HAP-1 (cell line): ENCODE data around the gene OLIG2.

Experiments used
- DNase-seq, 2 experiments: peaks; one replicate each; pipeline ENCODE4 v3.0.0-alpha.2; 2016 to 2020; ENCODE audit warnings: low spot score in 2 of 2
- H3K27me3 ChIP-seq: fragments of 250-450 bp; sonication (Bioruptor Pico); 2 replicates; pipeline ENCODE4 v1.5.1; 2020; ENCODE audit warnings: low read depth, mild to moderate bottlenecking, moderate library complexity
- H3K36me3 ChIP-seq: fragments of 250-450 bp; sonication (Bioruptor Pico); replicated peaks from 2 replicates; pipeline ENCODE4 v1.5.1; 2020; ENCODE audit warnings: mild to moderate bottlenecking
- H3K4me1 ChIP-seq: fragments of 250-450 bp; sonication (Bioruptor Pico); 2 replicates; pipeline ENCODE4 v1.5.1; 2020; ENCODE audit warnings: mild to moderate bottlenecking
- H3K4me3 ChIP-seq: fragments of 250-450 bp; sonication (Bioruptor Pico); 2 replicates; pipeline ENCODE4 v1.5.1; 2020; ENCODE audit warnings: mild to moderate bottlenecking, moderate library complexity
- H3K9me3 ChIP-seq: fragments of 250-450 bp; sonication (Bioruptor Pico); 2 replicates; pipeline ENCODE4 v1.5.1; 2020; ENCODE audit warnings: mild to moderate bottlenecking, moderate library complexity
- in situ Hi-C: fragments of 300-500 bp; cut with MboI; formaldehyde crosslinking; loops from 3 replicates; pipeline ENCODE4 v1.14.3; 2020; ENCODE audit warnings: low sequenced_read_pairs, inconsistent platforms, mixed read lengths

OLIG2 gene

DNA sequence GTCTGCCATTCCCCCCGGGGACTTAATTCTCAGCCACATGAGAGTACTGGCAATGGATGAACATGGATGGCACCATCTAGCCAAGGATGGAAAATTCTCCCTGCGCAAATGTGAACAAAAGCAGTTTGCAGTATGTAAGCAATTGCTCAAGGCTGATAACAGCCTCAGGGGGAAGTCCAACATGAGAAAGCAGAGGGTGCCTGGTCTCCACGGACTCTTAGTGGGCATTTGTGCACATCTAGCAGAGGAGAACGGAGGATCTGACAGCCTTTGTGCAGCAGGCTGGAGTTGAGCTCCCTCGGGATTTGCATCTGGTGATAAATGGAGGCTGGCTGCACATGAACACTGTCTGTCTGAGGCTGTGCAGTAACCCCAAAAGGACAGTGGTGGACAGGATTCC lies 30.3 kb downstream of the OLIG2 start:
- no peak overlapping the region for H3K4me3 ChIP-seq
- no peaks in the 10 kb centered on the region for H3K27me3 ChIP-seq
- DNase-seq, result no peak
- no peaks in the 10 kb centered on the region for H3K4me1 ChIP-seq
- H3K36me3 ChIP-seq, result no peaks in the 10 kb centered on the region
- H3K9me3 ChIP-seq, result no peaks in the 10 kb centered on the region
- in situ Hi-C loops, result no loop called here

DNA sequence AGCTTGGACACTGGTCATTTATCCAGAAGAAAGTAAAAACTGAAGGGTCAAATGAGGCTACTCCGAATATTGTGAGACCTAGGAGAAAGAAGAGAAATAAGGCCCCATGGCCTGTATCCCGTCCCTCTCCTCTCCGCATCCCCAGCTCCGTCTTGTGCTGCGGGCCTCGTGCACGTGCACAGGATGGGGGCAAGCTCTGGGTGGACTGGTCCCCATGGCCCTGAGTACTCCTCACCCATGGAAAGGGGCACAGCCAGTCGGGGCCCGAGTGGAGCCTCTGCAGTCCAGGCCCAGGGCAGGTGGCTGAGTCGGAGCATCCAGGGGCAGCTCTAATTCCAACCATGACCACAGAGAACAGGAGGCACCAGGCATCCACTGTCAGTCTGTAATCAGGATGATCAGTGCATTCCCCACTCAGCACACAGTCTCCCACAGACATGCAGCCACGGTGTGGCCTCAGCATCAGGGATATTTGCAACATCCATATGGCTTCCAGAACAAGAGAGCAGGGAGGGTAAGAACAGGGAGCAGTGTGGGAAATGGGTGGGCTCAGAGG lies 31.7 kb downstream of the OLIG2 start:
- in situ Hi-C loops, result no loop called here
- H3K4me3 ChIP-seq, result no peak overlapping the region
- H3K9me3 ChIP-seq, result no peaks in the 10 kb centered on the region
- no peaks in the 10 kb centered on the region for H3K36me3 ChIP-seq
- no peak for DNase-seq
- no peaks in the 10 kb centered on the region for H3K27me3 ChIP-seq
- H3K4me1 ChIP-seq, result no peaks in the 10 kb centered on the region

DNA sequence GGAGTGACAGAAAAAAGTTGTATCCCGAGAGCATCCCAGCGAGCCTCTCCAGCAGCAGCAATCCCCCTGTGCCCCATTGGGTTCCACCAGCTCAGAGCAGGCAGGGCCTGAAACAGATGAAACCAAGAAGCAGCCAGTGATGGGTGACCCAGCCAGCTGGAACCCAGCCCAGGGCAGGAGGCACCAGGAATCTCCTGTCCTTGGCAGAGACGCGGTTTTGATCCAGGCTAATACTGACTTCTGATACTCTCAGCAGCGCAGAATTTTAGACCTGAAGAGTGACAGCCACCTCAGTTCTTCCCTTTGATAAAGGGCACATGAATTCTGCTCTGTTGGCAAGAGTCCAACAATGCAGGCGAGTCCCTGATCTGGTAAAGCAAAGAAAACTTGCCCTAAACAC lies 32.8 kb downstream of the OLIG2 start:
- Histone ChIP-seq H3K4me3 (no peak overlapping the region), H3K9me3 (no peaks in the 10 kb centered on the region), H3K36me3 (no peaks in the 10 kb centered on the region), H3K4me1 (no peaks in the 10 kb centered on the region), H3K27me3 (no peaks in the 10 kb centered on the region)
- in situ Hi-C loops, result no loop called here
- no peak for DNase-seq

DNA sequence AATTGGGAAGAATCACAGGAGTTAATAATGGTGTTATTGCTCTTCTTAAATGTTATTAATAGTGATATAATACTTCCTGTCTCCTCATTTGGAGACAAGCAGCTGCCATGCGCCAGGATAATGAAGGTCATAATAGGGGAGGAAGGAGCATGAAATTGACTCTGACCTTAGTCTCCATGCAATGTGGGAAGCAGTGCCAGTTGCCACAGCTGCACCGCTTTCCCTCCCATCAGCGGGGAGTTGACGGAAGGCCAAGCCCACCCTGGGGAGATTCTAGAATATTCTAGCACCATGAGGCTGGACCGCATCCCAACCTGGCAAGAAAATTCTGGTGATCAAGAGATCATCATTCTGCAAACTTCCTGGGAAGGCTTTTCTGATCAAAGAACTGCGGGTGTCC lies 33.2 kb downstream of the OLIG2 start:
- no peaks in the 10 kb centered on the region for H3K27me3 ChIP-seq
- H3K4me3 ChIP-seq, result no peak overlapping the region
- no peaks in the 10 kb centered on the region for H3K4me1 ChIP-seq
- DNase-seq, result no peak
- H3K9me3 ChIP-seq, result no peaks in the 10 kb centered on the region
- in situ Hi-C loops, result no loop called here
- no peaks in the 10 kb centered on the region for H3K36me3 ChIP-seq

DNA sequence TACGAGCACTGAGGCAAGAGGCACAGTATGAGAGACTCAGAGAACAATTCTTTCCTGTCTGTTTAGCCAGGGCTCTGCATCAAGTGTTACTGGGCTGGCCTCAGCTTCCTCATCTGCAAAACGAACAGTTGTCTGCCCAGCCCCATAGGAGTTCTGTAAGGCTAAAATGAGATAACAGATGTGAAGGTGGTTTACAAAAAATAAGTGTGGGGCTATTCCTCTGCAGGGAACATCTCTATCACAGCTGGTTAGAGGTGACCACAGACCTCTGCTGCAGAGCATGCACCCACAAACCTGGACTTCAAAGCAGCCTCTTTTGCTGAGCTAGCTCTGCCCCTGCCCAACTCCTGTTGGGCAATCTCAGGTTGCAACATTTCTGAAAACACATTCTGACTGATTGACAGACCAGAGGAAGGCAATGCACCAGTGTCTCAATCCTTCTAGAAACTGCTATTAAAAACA lies 33.7 kb downstream of the OLIG2 start:
- Histone ChIP-seq H3K4me3 (no peak overlapping the region), H3K4me1 (no peaks in the 10 kb centered on the region), H3K36me3 (no peaks in the 10 kb centered on the region), H3K27me3 (no peaks in the 10 kb centered on the region), H3K9me3 (no peaks in the 10 kb centered on the region)
- in situ Hi-C loops, result no loop called here
- no peak for DNase-seq

DNA sequence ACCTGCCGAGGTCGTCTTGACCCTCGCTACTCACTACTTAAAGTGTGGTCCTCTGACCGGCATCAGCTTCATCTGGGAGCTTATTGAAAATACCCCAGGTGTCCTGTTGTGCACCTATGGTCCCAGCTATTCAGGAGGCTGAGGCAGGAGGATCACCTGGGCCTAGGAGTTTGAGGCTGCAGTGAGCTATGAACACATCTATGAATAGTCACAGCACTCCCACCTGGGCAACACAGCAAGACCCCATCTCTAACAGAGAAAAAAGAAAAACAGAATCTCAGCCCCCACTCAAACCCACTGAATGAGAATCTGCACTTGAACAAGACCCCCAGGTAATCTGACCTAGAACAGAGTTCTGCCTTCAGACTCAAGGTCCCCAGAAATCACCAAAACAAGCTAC lies 35.5 kb downstream of the OLIG2 start:
- H3K9me3 ChIP-seq, result no peaks in the 10 kb centered on the region
- H3K4me3 ChIP-seq, result no peak overlapping the region
- no peaks in the 10 kb centered on the region for H3K36me3 ChIP-seq
- H3K27me3 ChIP-seq, result no peaks in the 10 kb centered on the region; the same call in 1 of the 2 replicates
- no peak for DNase-seq
- in situ Hi-C loops, result no loop called here
- H3K4me1 ChIP-seq, result no peaks in the 10 kb centered on the region

DNA sequence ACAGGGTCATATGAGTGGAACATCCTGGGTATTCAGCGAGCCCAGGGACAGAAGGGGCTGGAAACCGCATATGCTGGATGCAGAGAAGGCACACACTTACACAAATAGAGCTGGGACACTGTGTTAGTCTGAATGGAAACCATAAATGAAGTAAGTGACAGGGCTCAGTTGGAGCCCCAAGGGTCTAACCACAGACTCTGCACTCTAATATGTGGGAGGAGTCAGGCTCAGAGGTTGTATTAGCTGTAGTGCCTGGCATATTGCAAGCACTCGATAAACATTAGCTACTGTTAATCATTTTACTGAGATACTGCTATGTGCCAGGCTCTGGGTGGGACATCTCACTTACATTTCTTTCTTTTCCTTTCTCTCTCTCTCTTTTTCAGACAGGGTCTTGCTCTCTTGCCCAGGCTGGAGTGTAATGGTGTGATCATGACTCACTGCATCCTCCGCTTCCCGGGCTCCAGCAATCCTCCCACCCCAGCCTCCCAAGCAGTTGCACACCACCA lies 37.7 kb downstream of the OLIG2 start:
- DNase-seq, result no peak
- Histone ChIP-seq H3K36me3 (no peaks in the 10 kb centered on the region), H3K4me3 (no peak overlapping the region), H3K4me1 (no peaks in the 10 kb centered on the region), H3K9me3 (no peaks in the 10 kb centered on the region), H3K27me3 (no peaks in the 10 kb centered on the region; the same call in 1 of the 2 replicates)
- in situ Hi-C loops, result no loop called here

DNA sequence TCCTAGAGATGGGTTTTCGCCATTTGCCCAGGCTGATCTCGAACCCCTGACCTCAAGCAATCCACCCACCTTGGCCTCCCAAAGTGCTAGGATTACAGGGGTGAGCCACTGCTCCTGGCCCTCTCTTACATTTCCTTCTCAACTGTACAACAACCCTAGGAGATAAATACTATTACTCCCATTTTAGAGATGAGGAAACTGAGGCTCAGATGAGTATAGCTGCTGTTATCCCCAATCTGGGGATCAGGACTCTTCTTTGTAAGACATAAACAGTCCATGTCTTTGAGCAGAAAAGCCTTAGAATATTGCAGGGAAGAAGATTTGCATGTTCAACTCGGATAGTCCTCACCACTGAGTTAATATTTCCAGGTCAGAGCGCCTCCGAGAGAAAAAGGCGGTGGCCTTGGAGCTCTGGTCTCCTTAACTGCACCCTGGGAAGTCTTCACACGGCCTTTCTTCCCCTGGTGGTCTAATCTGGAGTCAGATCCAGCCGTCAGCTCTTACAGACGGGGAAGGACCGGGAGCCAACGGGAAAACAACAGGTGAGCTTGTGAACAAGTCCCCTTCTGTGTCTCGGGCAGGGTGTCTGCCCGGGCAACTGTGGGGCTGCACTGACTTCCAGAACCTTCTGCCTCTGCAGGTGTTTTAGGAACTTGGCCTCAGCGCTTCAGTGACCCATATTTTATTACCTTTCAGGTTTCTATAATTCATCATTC lies 38.3 kb downstream of the OLIG2 start:
- H3K36me3 ChIP-seq, result no peaks in the 10 kb centered on the region
- no peak overlapping the region for H3K4me3 ChIP-seq
- no peaks in the 10 kb centered on the region; the same call in 1 of the 2 replicates for H3K27me3 ChIP-seq
- no peak for DNase-seq
- in situ Hi-C loops, result no loop called here
- H3K4me1 ChIP-seq, result no peaks in the 10 kb centered on the region
- no peaks in the 10 kb centered on the region for H3K9me3 ChIP-seq

DNA sequence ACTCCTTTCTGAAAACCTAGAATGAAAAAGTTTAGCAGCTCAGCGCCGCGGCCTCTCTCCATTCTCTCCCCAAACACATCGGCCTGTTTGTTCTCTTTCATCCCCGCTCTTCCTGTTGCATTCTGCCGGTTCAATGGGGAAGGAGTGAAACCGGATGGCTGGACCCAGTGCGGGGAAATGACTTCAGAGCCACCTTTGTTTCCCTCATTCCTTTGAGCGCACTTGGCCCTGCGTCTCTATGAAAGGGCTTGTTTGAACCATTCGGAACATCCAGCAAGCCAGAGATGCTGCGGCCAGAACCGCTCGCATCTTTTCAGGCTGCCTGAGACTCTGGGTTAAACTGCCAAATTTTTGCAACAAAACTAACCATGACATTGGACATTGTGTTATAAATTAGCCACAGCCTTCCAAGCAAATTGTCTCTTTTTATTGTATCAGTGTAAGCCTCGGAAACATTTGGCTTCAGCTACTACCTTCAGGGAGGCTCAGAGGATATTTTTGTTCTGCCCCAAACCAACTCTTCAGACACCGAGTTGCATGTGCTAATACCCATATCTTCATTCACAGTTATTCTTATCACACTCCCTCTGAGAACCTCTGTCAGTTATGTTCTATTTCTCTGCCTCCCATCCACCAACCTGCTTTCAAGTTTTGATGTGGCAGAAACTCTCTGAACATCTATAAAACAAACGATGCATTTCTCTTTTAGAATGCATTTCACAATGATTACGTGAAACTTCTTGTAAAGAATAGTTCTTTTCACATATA lies 39.1 kb downstream of the OLIG2 start:
- in situ Hi-C loops, result no loop called here
- H3K9me3 ChIP-seq, result no peaks in the 10 kb centered on the region
- H3K27me3 ChIP-seq, result no peaks in the 10 kb centered on the region; the same call in 1 of the 2 replicates
- no peaks in the 10 kb centered on the region for H3K36me3 ChIP-seq
- no peak overlapping the region for H3K4me3 ChIP-seq
- DNase-seq, result no peak
- H3K4me1 ChIP-seq, result no peaks in the 10 kb centered on the region

DNA sequence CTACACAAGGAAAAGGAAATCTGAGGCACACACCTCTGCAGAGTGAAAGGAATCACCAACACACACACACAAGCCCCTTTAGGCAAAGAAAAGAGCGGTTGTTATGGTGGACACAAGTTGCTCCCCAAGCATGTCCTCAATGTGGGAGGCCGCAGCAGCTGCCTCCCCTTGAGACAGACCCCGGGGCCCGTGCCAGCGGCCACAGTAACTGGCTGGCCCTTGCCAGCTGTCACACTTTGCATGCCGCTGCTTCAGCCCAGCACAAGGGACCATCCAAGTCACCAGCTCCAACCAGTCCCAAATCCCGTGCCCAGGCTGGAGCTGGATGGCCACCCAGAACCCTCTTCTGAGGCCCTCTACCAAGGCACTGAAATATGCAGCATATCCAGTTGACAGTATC lies 41.3 kb downstream of the OLIG2 start:
- no peak overlapping the region for H3K4me3 ChIP-seq
- no peak for DNase-seq
- no peaks in the 10 kb centered on the region for H3K9me3 ChIP-seq
- H3K27me3 ChIP-seq, result no peaks in the 10 kb centered on the region; the same call in 1 of the 2 replicates
- H3K36me3 ChIP-seq, result no peaks in the 10 kb centered on the region
- no peaks in the 10 kb centered on the region; the same call in 1 of the 2 replicates for H3K4me1 ChIP-seq
- in situ Hi-C loops, result no loop called here

DNA sequence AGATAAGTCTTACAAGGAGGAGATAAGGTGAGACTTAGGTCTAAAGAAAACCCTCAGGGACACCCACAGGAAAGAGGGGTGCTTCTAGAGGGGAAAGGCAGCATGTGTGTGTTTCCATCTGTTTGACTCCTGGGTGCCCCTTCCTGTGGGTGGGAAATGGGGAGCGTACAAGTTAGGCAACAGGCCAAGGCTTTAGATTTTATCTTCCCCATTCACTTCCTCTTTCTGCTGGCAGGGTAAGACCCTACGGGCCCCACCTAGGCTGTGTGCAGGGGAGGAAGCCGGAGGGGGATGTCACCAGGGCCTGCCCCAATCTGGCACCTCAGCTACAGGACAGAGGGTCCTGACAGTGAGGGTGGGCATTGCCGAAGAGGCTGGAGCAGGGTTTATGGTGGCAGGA lies 41.7 kb downstream of the OLIG2 start:
- no peaks in the 10 kb centered on the region; the same call in 1 of the 2 replicates for H3K27me3 ChIP-seq
- no peaks in the 10 kb centered on the region; the same call in 1 of the 2 replicates for H3K4me1 ChIP-seq
- in situ Hi-C loops, result no loop called here

DNA sequence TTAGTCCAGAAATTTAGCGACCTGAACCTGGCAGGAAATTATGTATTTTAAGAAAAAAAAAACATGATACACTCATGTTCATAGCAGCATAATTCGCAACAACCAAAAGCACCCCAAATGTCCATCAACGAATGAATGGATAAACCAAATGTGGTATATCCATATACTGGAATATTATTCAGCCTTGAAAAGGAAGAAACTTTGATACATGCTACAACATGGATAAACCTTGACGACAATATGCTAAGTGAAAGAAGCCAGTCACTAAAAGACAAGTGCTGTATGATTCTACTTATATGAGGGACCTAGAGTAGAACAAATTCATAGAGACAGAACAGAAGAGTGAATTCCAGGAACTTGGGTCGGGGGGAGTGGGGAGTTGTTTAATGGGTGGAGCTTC lies 43.5 kb downstream of the OLIG2 start:
- H3K36me3 ChIP-seq, result no peaks in the 10 kb centered on the region
- H3K27me3 ChIP-seq, result no peaks in the 10 kb centered on the region; the same call in 1 of the 2 replicates
- DNase-seq, result no peak
- no peaks in the 10 kb centered on the region for H3K9me3 ChIP-seq
- in situ Hi-C loops, result no loop called here
- H3K4me1 ChIP-seq, result no peaks in the 10 kb centered on the region; the same call in 1 of the 2 replicates
- no peak overlapping the region for H3K4me3 ChIP-seq

More for the DNA sequence above, 41.7 kb downstream of the OLIG2 start:
- Histone ChIP-seq H3K4me3 (no peak overlapping the region), H3K9me3 (no peaks in the 10 kb centered on the region), H3K36me3 (no peaks in the 10 kb centered on the region)
- no peak for DNase-seq

DNA sequence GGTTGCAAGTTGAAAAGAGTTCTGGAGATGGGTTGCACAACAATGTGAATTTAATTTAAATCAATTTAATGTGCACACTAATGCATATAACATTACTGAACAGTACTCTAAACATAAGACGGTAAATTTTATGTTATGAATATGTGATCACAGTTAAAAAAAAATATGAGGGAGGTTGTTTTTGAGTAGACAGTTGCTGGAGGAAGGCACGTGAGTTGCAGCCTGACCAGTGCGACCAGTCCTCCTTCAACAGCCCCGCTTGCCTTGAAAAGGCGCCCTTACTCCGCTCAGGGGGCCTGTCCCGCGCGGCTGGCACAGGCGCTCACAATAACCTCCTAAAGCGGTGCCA lies 43.9 kb downstream of the OLIG2 start:
- Histone ChIP-seq H3K4me1 (peaks cover under 1% of the 10 kb centered on the region), H3K36me3 (no peaks in the 10 kb centered on the region), H3K4me3 (peak overlapping the region; percentile 36), H3K9me3 (no peaks in the 10 kb centered on the region), H3K27me3 (no peaks in the 10 kb centered on the region; the same call in 1 of the 2 replicates)
- in situ Hi-C loops, result no loop called here
- no peak for DNase-seq
